ENCODE data around the gene SSR3. TPM values are rescaled to one million over a fixed set of nuclear protein-coding genes. Genes with fewer than 3 reads are reported as not detected.
A peak's percentile ranks its signal among the peaks of the same experiment; 100 is the strongest.

The SSR3 gene
- total and polyA plus RNA-seq, 2 of the 13 experiments (the other 11 are each of a cell fraction or from before 2014, with no cell fraction given) = 229 to 325 TPM

GRCh38 chr3:156553705-156554356 lies 1.1 kb downstream of the SSR3 start (continued):
- no peak; the same call in 1 of the 2 replicates for TF ChIP-seq MIXL1 (CRISPR knock-in tag; IDR thresholded peaks at IDR 0.05)
- peak; percentile 80; the same call in 1 of the 2 replicates for TF ChIP-seq TFDP1 (CRISPR knock-in tag; IDR thresholded peaks at IDR 0.05; ENCODE audit: borderline replicate concordance)
- TF ChIP-seq MXI1 (IDR thresholded peaks at IDR 0.05; ENCODE audit: borderline replicate concordance, low read depth, low read length) = 0 out of 3 replicates have a peak, but pooled peaks have one; percentile 21
- no peak for TF ChIP-seq ZNF121 (CRISPR knock-in tag; IDR thresholded peaks at IDR 0.05)
- TF ChIP-seq ZNF557 (CRISPR knock-in tag; IDR thresholded peaks at IDR 0.05) = no peak
- peak; percentile 61; the same call in 1 of the 2 replicates for TF ChIP-seq DNMT3B (CRISPR knock-in tag; conservative IDR thresholded peaks at IDR 0.05)
- no peak for TF ChIP-seq ZFYVE20 (CRISPR knock-in tag; IDR thresholded peaks at IDR 0.05; ENCODE audit: borderline replicate concordance, low read depth)
- no peak for TF ChIP-seq BCL3 (CRISPR knock-in tag; IDR thresholded peaks at IDR 0.05)
- TF ChIP-seq HIVEP1 (CRISPR knock-in tag; IDR thresholded peaks at IDR 0.05) = no peak
- no peak for TF ChIP-seq ZBTB4 (CRISPR knock-in tag; IDR thresholded peaks at IDR 0.05; ENCODE audit: borderline replicate concordance)
- TF ChIP-seq CREB1 (IDR thresholded peaks at IDR 0.05) = peak; percentile 37; the same call in 1 of the 2 replicates
- TF ChIP-seq CREB1 (CRISPR knock-in tag; IDR thresholded peaks at IDR 0.05) = no peak
- no peak for TF ChIP-seq CBX2 (IDR thresholded peaks at IDR 0.05; ENCODE audit: low read depth, low read length)
- TF ChIP-seq CBX2 (CRISPR knock-in tag; IDR thresholded peaks at IDR 0.05; ENCODE audit: low read depth) = no peak
- no peak for TF ChIP-seq AKAP8 (CRISPR knock-in tag; IDR thresholded peaks at IDR 0.05)
- no peak for TF ChIP-seq ELK4 (CRISPR knock-in tag; IDR thresholded peaks at IDR 0.05; ENCODE audit: borderline replicate concordance)
- no peak for TF ChIP-seq EHMT2 (IDR thresholded peaks at IDR 0.05; ENCODE audit: borderline replicate concordance, low read depth, low read length)
- TF ChIP-seq ZSCAN21 (CRISPR knock-in tag; IDR thresholded peaks at IDR 0.05; ENCODE audit: borderline replicate concordance) = no peak
- TF ChIP-seq ZNF124 (CRISPR knock-in tag; IDR thresholded peaks at IDR 0.05) = no peak
- TF ChIP-seq MEIS2 (CRISPR knock-in tag; IDR thresholded peaks at IDR 0.05) = no peak
